ENCODE data around the gene REC114.

REC114 gene

DNA sequence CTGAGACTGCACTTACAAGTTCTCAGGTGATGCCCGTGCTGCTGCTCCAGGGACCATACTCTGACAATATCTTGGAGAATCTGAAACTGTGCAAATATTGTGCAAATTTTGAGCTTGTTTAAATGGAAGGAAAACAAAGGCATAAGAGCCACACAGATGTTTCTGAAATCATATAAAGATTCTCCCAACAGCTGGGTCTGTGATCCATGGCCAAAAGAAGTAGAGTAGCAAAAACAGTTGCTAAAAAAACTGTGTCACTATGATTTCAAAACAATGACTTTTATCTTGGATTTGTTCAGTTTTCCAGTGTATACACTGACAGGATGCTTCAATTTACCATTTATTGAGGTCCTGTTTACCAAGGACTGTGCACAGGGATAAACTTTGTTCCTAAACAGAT, 164.9 kb downstream of the REC114 start:
- DNase-seq, result no peak

- no peak for DNase-seq
Measured at GRCh38 chr15:73608475-73608874, 165.5 kb downstream of the REC114 start.

GRCh38 chr15:73608941-73609340, 166.0 kb downstream of the REC114 start:
- DNase-seq, result no peak

Data from NCI-H2081 treated with DMSO at 0.1 percent for 48 hours (cell line).